DND-41 (cell line): Measurements from ENCODE around the gene PDS5A.
"Not testable (repeated sequence)": the region's sequence is repeated elsewhere in the genome, so short reads cannot be mapped to it uniquely, and the experiment has no call there.

Experiments
- ATAC-seq: fragments of 200-7000 bp; cut with Tn5 transposase; 3 replicates; pipeline ENCODE4 v1.9.1; 2021; ENCODE audit warnings: low read depth; ENCODE audit not compliant: insufficient read depth
- DNase-seq: peaks from one replicate; pipeline ENCODE4 v3.0.0-alpha.2; 2020
- H2AFZ ChIP-seq: 2 replicates; pipeline ENCODE4 v1.6.0; 2012; ENCODE audit warnings: low read depth, low read length
- H3K27ac ChIP-seq: 2 replicates; pipeline ENCODE4 v1.5.1; 2012; ENCODE audit warnings: low read length, inconsistent platforms
- H3K27me3 ChIP-seq: fragments of 200-600 bp; sonication (generic); 2 replicates; pipeline ENCODE4 v1.6.0; 2012; ENCODE audit warnings: low read length, mild to moderate bottlenecking, inconsistent platforms; ENCODE audit not compliant: insufficient read depth, poor library complexity
- H3K36me3 ChIP-seq: 2 replicates; pipeline ENCODE4 v1.5.1; 2012; ENCODE audit warnings: low read length, inconsistent platforms; ENCODE audit not compliant: insufficient read depth
- H3K4me1 ChIP-seq: 2 replicates; pipeline ENCODE4 v1.5.1; 2012; ENCODE audit warnings: mild to moderate bottlenecking, low read length; ENCODE audit not compliant: insufficient read depth
- H3K4me2 ChIP-seq: 2 replicates; pipeline ENCODE4 v1.6.0; 2012; ENCODE audit warnings: mild to moderate bottlenecking, moderate library complexity, low read length, inconsistent platforms; ENCODE audit not compliant: insufficient read depth
- H3K4me3 ChIP-seq, 2 experiments: fragments of 200-600 bp in 1 of 2; shearing (Covaris generic) in 1 of 2; 2 replicates each; pipeline ENCODE4 v1.5.1; 2012 to 2016; ENCODE audit warnings: inconsistent platforms in 2 of 2, low read length in 2 of 2, mild to moderate bottlenecking in 2 of 2, low read depth in 1 of 2, moderate library complexity in 1 of 2
- H3K79me2 ChIP-seq: 2 replicates; pipeline ENCODE4 v1.6.0; 2012; ENCODE audit warnings: low read length, inconsistent platforms; ENCODE audit not compliant: insufficient read depth
- H3K9ac ChIP-seq: 2 replicates; pipeline ENCODE4 v1.6.0; 2012; ENCODE audit warnings: low read depth, mild to moderate bottlenecking, inconsistent platforms, low read length, moderate library complexity
- H3K9me3 ChIP-seq: 2 replicates; pipeline ENCODE4 v1.5.1; 2012; ENCODE audit warnings: low read length, moderate library complexity, mild to moderate bottlenecking, inconsistent platforms; ENCODE audit not compliant: insufficient read depth, severe bottlenecking
- H4K20me1 ChIP-seq: 2 replicates; pipeline ENCODE4 v1.6.0; 2012; ENCODE audit warnings: low read length; ENCODE audit not compliant: insufficient read depth
- CTCF ChIP-seq: IDR thresholded peaks from 2 replicates; pipeline ENCODE4 v1.5.1; 2012; ENCODE audit warnings: borderline replicate concordance, low read length, moderate library complexity, mild to moderate bottlenecking; ENCODE audit not compliant: poor library complexity, severe bottlenecking; ENCODE audit errors: extremely low read depth
- EZH2 ChIP-seq: IDR thresholded peaks from 3 replicates; pipeline ENCODE4 v1.6.1; 2012; ENCODE audit warnings: borderline replicate concordance, low read depth, mild to moderate bottlenecking, moderate library complexity, low read length, inconsistent platforms; ENCODE audit not compliant: severe bottlenecking

PDS5A gene

GRCh38 chr4:39947963-39948362, 29.7 kb downstream of the PDS5A start:
- ATAC-seq, result no peak
- H4K20me1 ChIP-seq, result peaks cover 79% of the 10 kb centered on the region
- H3K4me2 ChIP-seq, result no peak overlapping the region

GRCh38 chr4:39947417-39947816, 30.3 kb downstream of the PDS5A start:
- H4K20me1 ChIP-seq, result peaks cover 79% of the 10 kb centered on the region
- no peak for TF ChIP-seq EZH2
- TF ChIP-seq CTCF, result no peak
- no peak for DNase-seq
- no peak for ATAC-seq
- H3K9ac ChIP-seq, result no peak overlapping the region
- H3K27ac ChIP-seq, result no peak overlapping the region
- H3K79me2 ChIP-seq, result peaks cover 100% of the 10 kb centered on the region
- H3K36me3 ChIP-seq, result peaks cover 10% of the 10 kb centered on the region; the same call in 1 of the 2 replicates
- no peaks in the 10 kb centered on the region for H3K27me3 ChIP-seq
- H3K4me1 ChIP-seq, result no peaks in the 10 kb centered on the region
- H3K4me2 ChIP-seq, result no peak overlapping the region
- H3K4me3 ChIP-seq, result no peak overlapping the region
- no peak overlapping the region for H2AFZ ChIP-seq
- no peaks in the 10 kb centered on the region for H3K9me3 ChIP-seq

More at GRCh38 chr4:39947963-39948362, 29.7 kb downstream of the PDS5A start:
- TF ChIP-seq CTCF (no peak), EZH2 (no peak)
- H3K27ac ChIP-seq, result no peak overlapping the region
- DNase-seq, result no peak
- no peaks in the 10 kb centered on the region for H3K9me3 ChIP-seq
- no peaks in the 10 kb centered on the region for H3K27me3 ChIP-seq
- H3K79me2 ChIP-seq, result peaks cover 100% of the 10 kb centered on the region
- H3K9ac ChIP-seq, result no peak overlapping the region
- H2AFZ ChIP-seq, result no peak overlapping the region
- H3K4me1 ChIP-seq, result no peaks in the 10 kb centered on the region
- no peak overlapping the region for H3K4me3 ChIP-seq
- H3K36me3 ChIP-seq, result peaks cover 16% of the 10 kb centered on the region; the same call in 1 of the 2 replicates

- not testable (repeated sequence) for H3K4me3 ChIP-seq, H2AFZ ChIP-seq, H3K27me3 ChIP-seq, H3K27ac ChIP-seq, H3K36me3 ChIP-seq, H3K4me1 ChIP-seq, H3K9ac ChIP-seq, H3K4me2 ChIP-seq, ATAC-seq, DNase-seq, H3K9me3 ChIP-seq
- peaks cover 100% of the 10 kb centered on the region for H3K79me2 ChIP-seq
- H4K20me1 ChIP-seq, result peaks cover 81% of the 10 kb centered on the region
These were observed 33.5 kb downstream of the PDS5A start for GRCh38 chr4:39944245-39944644.

GRCh38 chr4:39942507-39942906, 35.2 kb downstream of the PDS5A start:
- ATAC-seq, result no peak
- TF ChIP-seq CTCF (no peak), EZH2 (no peak)

More at GRCh38 chr4:39942507-39942906, 35.2 kb downstream of the PDS5A start:
- no peaks in the 10 kb centered on the region for H3K4me1 ChIP-seq
- H3K9ac ChIP-seq, result no peak overlapping the region
- no peak for DNase-seq
- H3K4me3 ChIP-seq, result no peak overlapping the region
- no peak overlapping the region for H3K27ac ChIP-seq
- peaks cover 8% of the 10 kb centered on the region; the same call in 1 of the 2 replicates for H3K36me3 ChIP-seq
- no peak overlapping the region for H2AFZ ChIP-seq
- H3K27me3 ChIP-seq, result no peaks in the 10 kb centered on the region
- H3K4me2 ChIP-seq, result no peak overlapping the region
- H3K9me3 ChIP-seq, result no peaks in the 10 kb centered on the region
- peaks cover 98% of the 10 kb centered on the region for H3K79me2 ChIP-seq
- peaks cover 80% of the 10 kb centered on the region for H4K20me1 ChIP-seq
